ENCODE data around the gene MTMR11.

The MTMR11 gene

DNA sequence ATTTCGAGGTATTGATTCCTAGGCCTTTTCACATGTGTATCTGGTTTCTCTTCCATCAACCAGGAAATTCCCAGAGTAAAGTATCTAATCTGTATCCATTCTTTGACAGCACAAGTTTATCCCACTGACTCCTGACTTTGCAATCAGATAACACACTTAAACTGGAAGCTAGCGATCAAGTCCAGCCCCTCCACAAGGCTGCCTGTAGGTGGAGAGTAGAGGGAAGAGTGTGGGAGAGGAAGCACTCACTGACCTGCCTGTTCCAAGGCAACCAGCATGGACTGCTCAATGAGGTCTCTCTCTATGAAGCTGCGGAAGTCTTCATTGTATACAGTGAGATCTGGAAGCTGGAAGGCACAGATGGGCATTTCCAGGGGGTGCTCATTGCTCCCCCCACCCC, 30.4 kb upstream of the MTMR11 start:
- DNase-seq (no peak), ATAC-seq (ENCODE audit: insufficient read depth, low read depth) (no peak)
- TF ChIP-seq CTCF (IDR thresholded peaks at IDR 0.05; ENCODE audit: borderline replicate concordance, extremely low read depth, low read length, poor library complexity, severe bottlenecking) (no peak), EZH2 (IDR thresholded peaks at IDR 0.05; ENCODE audit: borderline replicate concordance, low read depth, low read length, severe bottlenecking) (no peak)
- no peak overlapping the region for H3K27ac ChIP-seq (ENCODE audit: low read length)
- no peak overlapping the region for H3K4me3 ChIP-seq (ENCODE audit: low read depth in 1 of 2, low read length in 2 of 2)
- no peak overlapping the region for H3K4me2 ChIP-seq (ENCODE audit: insufficient read depth, low read length)
- no peak overlapping the region for H3K9ac ChIP-seq (ENCODE audit: low read depth, low read length)
- H3K9me3 ChIP-seq (ENCODE audit: insufficient read depth, low read length, severe bottlenecking), result no peaks in the 10 kb centered on the region
- H3K4me1 ChIP-seq (ENCODE audit: insufficient read depth, low read length), result peaks cover 5% of the 10 kb centered on the region
- no peaks in the 10 kb centered on the region for H3K36me3 ChIP-seq (ENCODE audit: insufficient read depth, low read length)
- H4K20me1 ChIP-seq (ENCODE audit: insufficient read depth, low read length), result no peaks in the 10 kb centered on the region
- no peaks in the 10 kb centered on the region for H3K27me3 ChIP-seq (ENCODE audit: insufficient read depth, low read length, poor library complexity)
- H3K79me2 ChIP-seq (ENCODE audit: insufficient read depth, low read length), result no peaks in the 10 kb centered on the region
- no peak overlapping the region for H2AFZ ChIP-seq (ENCODE audit: low read depth, low read length)

DNA sequence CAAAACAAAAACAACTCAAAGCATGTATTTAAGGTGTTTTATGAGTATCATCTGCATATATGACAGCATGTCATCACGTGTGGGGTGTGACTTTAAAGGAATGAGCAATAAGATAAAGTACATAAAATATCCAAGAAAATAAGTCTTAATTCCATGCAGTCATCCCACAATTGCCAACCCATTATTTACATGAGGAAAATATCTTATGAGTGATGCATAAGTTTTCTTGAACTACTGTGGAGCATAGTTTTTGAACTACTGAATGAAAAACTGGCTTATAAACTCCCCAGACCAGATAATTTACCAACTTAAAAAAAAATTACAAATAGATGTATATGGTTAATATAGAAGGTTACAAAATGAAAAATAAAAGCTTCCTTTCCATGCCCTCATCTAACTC, 29.7 kb upstream of the MTMR11 start:
- ATAC-seq (ENCODE audit: insufficient read depth, low read depth) (no peak), DNase-seq (no peak)
- no peak overlapping the region for H3K4me2 ChIP-seq (ENCODE audit: insufficient read depth, low read length)
- H3K27ac ChIP-seq (ENCODE audit: low read length), result no peak overlapping the region
- no peak overlapping the region for H3K4me3 ChIP-seq (ENCODE audit: low read depth in 1 of 2, low read length in 2 of 2)
- TF ChIP-seq CTCF (IDR thresholded peaks at IDR 0.05; ENCODE audit: borderline replicate concordance, extremely low read depth, low read length, poor library complexity, severe bottlenecking) (no peak), EZH2 (IDR thresholded peaks at IDR 0.05; ENCODE audit: borderline replicate concordance, low read depth, low read length, severe bottlenecking) (no peak)
- H2AFZ ChIP-seq (ENCODE audit: low read depth, low read length), result no peak overlapping the region
- H3K4me1 ChIP-seq (ENCODE audit: insufficient read depth, low read length), result peaks cover 11% of the 10 kb centered on the region
- no peaks in the 10 kb centered on the region for H3K79me2 ChIP-seq (ENCODE audit: insufficient read depth, low read length)
- H3K9me3 ChIP-seq (ENCODE audit: insufficient read depth, low read length, severe bottlenecking), result no peaks in the 10 kb centered on the region
- H3K36me3 ChIP-seq (ENCODE audit: insufficient read depth, low read length), result no peaks in the 10 kb centered on the region
- H3K27me3 ChIP-seq (ENCODE audit: insufficient read depth, low read length, poor library complexity), result no peaks in the 10 kb centered on the region
- H4K20me1 ChIP-seq (ENCODE audit: insufficient read depth, low read length), result no peaks in the 10 kb centered on the region
- no peak overlapping the region for H3K9ac ChIP-seq (ENCODE audit: low read depth, low read length)

- H3K4me1 ChIP-seq (ENCODE audit: insufficient read depth, low read length), result peaks cover 11% of the 10 kb centered on the region
- H3K4me2 ChIP-seq (ENCODE audit: insufficient read depth, low read length), result no peak overlapping the region
- no peak overlapping the region for H3K9ac ChIP-seq (ENCODE audit: low read depth, low read length)
- no peak overlapping the region for H3K4me3 ChIP-seq (ENCODE audit: low read depth in 1 of 2, low read length in 2 of 2)
- H2AFZ ChIP-seq (ENCODE audit: low read depth, low read length), result no peak overlapping the region
- DNase-seq, result no peak
- H3K79me2 ChIP-seq (ENCODE audit: insufficient read depth, low read length), result no peaks in the 10 kb centered on the region
- H3K9me3 ChIP-seq (ENCODE audit: insufficient read depth, low read length, severe bottlenecking), result no peaks in the 10 kb centered on the region
- TF ChIP-seq EZH2 (IDR thresholded peaks at IDR 0.05; ENCODE audit: borderline replicate concordance, low read depth, low read length, severe bottlenecking) (no peak), CTCF (IDR thresholded peaks at IDR 0.05; ENCODE audit: borderline replicate concordance, extremely low read depth, low read length, poor library complexity, severe bottlenecking) (no peak)
- no peak overlapping the region for H3K27ac ChIP-seq (ENCODE audit: low read length)
- ATAC-seq (ENCODE audit: insufficient read depth, low read depth), result no peak
- no peaks in the 10 kb centered on the region for H4K20me1 ChIP-seq (ENCODE audit: insufficient read depth, low read length)
- no peaks in the 10 kb centered on the region for H3K27me3 ChIP-seq (ENCODE audit: insufficient read depth, low read length, poor library complexity)
- H3K36me3 ChIP-seq (ENCODE audit: insufficient read depth, low read length), result no peaks in the 10 kb centered on the region
Observed at GRCh38 chr1:149965440-149965839, 28.8 kb upstream of the MTMR11 start.

DNA sequence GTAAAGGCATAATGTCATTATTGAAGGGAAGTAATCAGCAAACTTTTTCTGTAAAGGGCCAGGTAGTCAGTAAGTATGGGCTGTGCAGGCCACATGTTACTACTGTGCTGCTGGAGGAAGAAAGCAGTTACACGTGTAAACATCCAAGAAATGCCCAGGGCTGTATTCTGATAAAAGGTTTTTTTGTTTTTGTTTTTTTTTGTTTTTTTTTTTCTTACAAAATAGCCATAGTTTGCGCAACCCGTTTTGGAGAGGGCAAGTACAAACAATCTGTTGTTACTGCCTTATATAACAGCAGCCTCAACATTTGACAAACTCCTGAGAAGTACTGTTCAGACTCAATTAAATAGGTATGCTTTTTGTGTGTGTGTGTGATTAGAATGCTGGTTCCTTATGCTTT, 26.7 kb upstream of the MTMR11 start:
- peaks cover 11% of the 10 kb centered on the region for H3K4me1 ChIP-seq (ENCODE audit: insufficient read depth, low read length)
- ATAC-seq (ENCODE audit: insufficient read depth, low read depth) (no peak), DNase-seq (no peak)
- no peaks in the 10 kb centered on the region for H3K36me3 ChIP-seq (ENCODE audit: insufficient read depth, low read length)
- no peak overlapping the region for H3K27ac ChIP-seq (ENCODE audit: low read length)
- H3K9me3 ChIP-seq (ENCODE audit: insufficient read depth, low read length, severe bottlenecking), result no peaks in the 10 kb centered on the region
- H3K4me3 ChIP-seq (ENCODE audit: low read depth in 1 of 2, low read length in 2 of 2), result no peak overlapping the region
- H3K79me2 ChIP-seq (ENCODE audit: insufficient read depth, low read length), result no peaks in the 10 kb centered on the region
- no peaks in the 10 kb centered on the region for H4K20me1 ChIP-seq (ENCODE audit: insufficient read depth, low read length)
- no peak overlapping the region for H3K4me2 ChIP-seq (ENCODE audit: insufficient read depth, low read length)
- no peak overlapping the region for H3K9ac ChIP-seq (ENCODE audit: low read depth, low read length)
- H2AFZ ChIP-seq (ENCODE audit: low read depth, low read length), result no peak overlapping the region
- TF ChIP-seq EZH2 (IDR thresholded peaks at IDR 0.05; ENCODE audit: borderline replicate concordance, low read depth, low read length, severe bottlenecking) (no peak), CTCF (IDR thresholded peaks at IDR 0.05; ENCODE audit: borderline replicate concordance, extremely low read depth, low read length, poor library complexity, severe bottlenecking) (no peak)
- H3K27me3 ChIP-seq (ENCODE audit: insufficient read depth, low read length, poor library complexity), result no peaks in the 10 kb centered on the region

Data from DND-41 (cell line).